HEK293T (cell line): ENCODE measurements around the gene PAM.
"Not testable (repeated sequence)": the region's sequence is repeated elsewhere in the genome, so short reads cannot be mapped to it uniquely, and the experiment has no call there.

Experiments
- CTCF ChIA-PET: fragments of 350-600 bp; formaldehyde crosslinking; extraction: SDS; loops from one replicate; lab custom pipeline; 2021; ENCODE audit warnings: antibody characterized with exemption, inconsistent platforms; lab: Yijun Ruan, JAX
- POLR2A ChIA-PET: fragments of 350-600 bp; formaldehyde crosslinking; extraction: SDS; loops from one replicate; lab custom pipeline; 2020; ENCODE audit warnings: antibody characterized with exemption, inconsistent platforms; lab: Yijun Ruan, JAX
- DNase-seq: peaks from one replicate; pipeline ENCODE4 v3.0.0; 2012; ENCODE audit warnings: mixed read lengths; ENCODE audit errors: extremely low spot score
- ARNT ChIP-seq: fragments of 450-650 bp; IDR thresholded peaks from 2 replicates; pipeline ENCODE4 v1.6.1; 2017; ENCODE audit warnings: mild to moderate bottlenecking
- BHLHE40 ChIP-seq: fragments of 450-650 bp; IDR thresholded peaks from 2 replicates; pipeline ENCODE4 v1.6.1; 2016; ENCODE audit warnings: mild to moderate bottlenecking, moderate library complexity, borderline replicate concordance
- CTBP1 ChIP-seq: fragments of 450-650 bp; IDR thresholded peaks from 2 replicates; pipeline ENCODE4 v1.6.1; 2016; ENCODE audit warnings: borderline replicate concordance
- ELF4 ChIP-seq: fragments of 450-650 bp; IDR thresholded peaks from 2 replicates; pipeline ENCODE4 v1.6.1; 2017; ENCODE audit warnings: antibody characterized with exemption
- FOXA1 ChIP-seq: fragments of 450-650 bp; IDR thresholded peaks from 2 replicates; pipeline ENCODE4 v1.6.1; 2016; ENCODE audit warnings: mild to moderate bottlenecking
- FOXK2 ChIP-seq: fragments of 450-650 bp; IDR thresholded peaks from 2 replicates; pipeline ENCODE4 v1.6.1; 2016; ENCODE audit warnings: mild to moderate bottlenecking
- FOXM1 ChIP-seq: fragments of 450-650 bp; IDR thresholded peaks from 2 replicates; pipeline ENCODE4 v1.6.1; 2017; ENCODE audit warnings: mild to moderate bottlenecking, borderline replicate concordance
- HDGF ChIP-seq: fragments of 450-650 bp; IDR thresholded peaks from 2 replicates; pipeline ENCODE4 v1.6.1; 2017; ENCODE audit warnings: antibody characterized with exemption, borderline replicate concordance
- L3MBTL2 ChIP-seq: fragments of 450-650 bp; conservative IDR thresholded peaks from 2 replicates; pipeline ENCODE4 v1.6.1; 2016; ENCODE audit warnings: mild to moderate bottlenecking
- LEF1 ChIP-seq: fragments of 450-650 bp; IDR thresholded peaks from 2 replicates; pipeline ENCODE4 v1.6.1; 2017; ENCODE audit warnings: mild to moderate bottlenecking, borderline replicate concordance
- NFRKB ChIP-seq: fragments of 450-650 bp; IDR thresholded peaks from 2 replicates; pipeline ENCODE4 v1.6.1; 2016; ENCODE audit warnings: mild to moderate bottlenecking, moderate library complexity
- PKNOX1 ChIP-seq: fragments of 450-650 bp; IDR thresholded peaks from 2 replicates; pipeline ENCODE4 v1.6.1; 2016
- SP1 ChIP-seq: fragments of 450-650 bp; IDR thresholded peaks from 2 replicates; pipeline ENCODE4 v1.6.1; 2017
- SUZ12 ChIP-seq: fragments of 450-650 bp; IDR thresholded peaks from 2 replicates; pipeline ENCODE4 v1.6.1; 2016; ENCODE audit warnings: mild to moderate bottlenecking
- TARDBP ChIP-seq: fragments of 450-650 bp; IDR thresholded peaks from 2 replicates; pipeline ENCODE4 v1.6.1; 2016
- ZNF384 ChIP-seq: fragments of 450-650 bp; IDR thresholded peaks from 2 replicates; pipeline ENCODE4 v1.6.1; 2016

The PAM gene

GRCh38 chr5:102901424-102902134 lies 146.5 kb downstream of the PAM start:
- ChIA-PET CTCF (no interaction called here), POLR2A (no interaction called here)
- DNase-seq: no peak
- no peak for TF ChIP-seq FOXK2
- TF ChIP-seq BHLHE40: no peak
- TF ChIP-seq SP1: no peak
- TF ChIP-seq L3MBTL2: no peak
- no peak for TF ChIP-seq NFRKB
- no peak for TF ChIP-seq ZNF384
- no peak for TF ChIP-seq ARNT
- TF ChIP-seq FOXM1: no peak
- TF ChIP-seq LEF1: no peak
- TF ChIP-seq SUZ12: no peak
- no peak for TF ChIP-seq CTBP1
- no peak for TF ChIP-seq FOXA1
- TF ChIP-seq HDGF: no peak
- no peak for TF ChIP-seq ELF4

- ChIA-PET CTCF (no interaction called here), POLR2A (no interaction called here)
- DNase-seq: no peak
- TF ChIP-seq CTBP1 (no peak), HDGF (no peak), FOXM1 (no peak), L3MBTL2 (no peak), SP1 (no peak), LEF1 (no peak), BHLHE40 (no peak), SUZ12 (no peak)
These were observed 147.0 kb downstream of the PAM start for GRCh38 chr5:102902135-102902448.

- no peak for DNase-seq
- POLR2A ChIA-PET: no interaction called here
- CTCF ChIA-PET: no interaction called here
- TF ChIP-seq ELF4 (no peak), PKNOX1 (no peak), L3MBTL2 (no peak), TARDBP (no peak), HDGF (no peak), SUZ12 (no peak), ARNT (no peak), SP1 (no peak), FOXK2 (no peak), FOXM1 (no peak), BHLHE40 (no peak), FOXA1 (no peak), LEF1 (no peak), CTBP1 (no peak), NFRKB (no peak), ZNF384 (no peak)
These were observed 147.5 kb downstream of the PAM start for GRCh38 chr5:102902647-102903046.

GRCh38 chr5:102903074-102903871 lies 148.2 kb downstream of the PAM start:
- CTCF ChIA-PET: no interaction called here
- POLR2A ChIA-PET: interaction anchor here (1.0 kb wide), 1 partner anchor 217 kb away, joined by 3 read pairs; the partner anchor contains the start of genes GIN1 and PPIP5K2
- no peak for TF ChIP-seq ELF4
- no peak for TF ChIP-seq FOXA1
- no peak for TF ChIP-seq SP1
- TF ChIP-seq LEF1: no peak
- no peak for TF ChIP-seq HDGF
- DNase-seq: no peak

- no peak for DNase-seq
- POLR2A ChIA-PET: no interaction called here
- CTCF ChIA-PET: no interaction called here
- TF ChIP-seq SP1 (no peak), LEF1 (no peak), ZNF384 (no peak), L3MBTL2 (no peak), HDGF (no peak), FOXA1 (no peak), FOXM1 (no peak), ELF4 (no peak), ARNT (no peak), SUZ12 (no peak), NFRKB (no peak), CTBP1 (no peak), TARDBP (no peak)
These were observed 150.0 kb downstream of the PAM start for GRCh38 chr5:102905056-102905455.

GRCh38 chr5:102907099-102907498 lies 152.0 kb downstream of the PAM start:
- CTCF ChIA-PET: not testable (repeated sequence)

More at GRCh38 chr5:102907099-102907498, 152.0 kb downstream of the PAM start:
- DNase-seq, POLR2A ChIA-PET: not testable (repeated sequence)
